GM23338 (cell line): Measurements from ENCODE around the gene NUP205. TPM values are rescaled to one million over a fixed set of nuclear protein-coding genes. Genes with fewer than 3 reads are reported as not detected.
A peak's percentile ranks its signal among the peaks of the same experiment; 100 is the strongest.

Experiments used
- ATAC-seq: fragments of 200-7000 bp; cut with Tn5 transposase; 3 replicates; pipeline ENCODE4 v1.9.1; 2020
- DNase-seq: peaks from one replicate; pipeline ENCODE4 v3.0.0-alpha.2; 2015; ENCODE audit warnings: low spot score
- H2AFZ ChIP-seq: fragments of 200-600 bp; sonication (generic); 2 replicates; pipeline ENCODE4 v1.8.0; 2016; ENCODE audit warnings: antibody characterized with exemption, mild to moderate bottlenecking, moderate library complexity
- H3F3A ChIP-seq: fragments of 200-600 bp; sonication (generic); replicated peaks from 2 replicates; pipeline ENCODE4 v1.8.0; 2017; ENCODE audit warnings: antibody characterized with exemption, mixed run types, low read depth
- H3K27ac ChIP-seq: fragments of 200-600 bp; sonication (generic); 2 replicates; pipeline ENCODE4 v1.6.1; 2016; ENCODE audit warnings: low read depth
- H3K27me3 ChIP-seq: fragments of 200-600 bp; sonication (generic); 2 replicates; pipeline ENCODE4 v1.8.0; 2016; ENCODE audit warnings: mild to moderate bottlenecking, mixed run types, moderate library complexity; ENCODE audit not compliant: insufficient read depth
- H3K36me3 ChIP-seq: fragments of 200-600 bp; sonication (generic); 2 replicates; pipeline ENCODE4 v1.8.0; 2016; ENCODE audit warnings: mild to moderate bottlenecking; ENCODE audit not compliant: insufficient read depth
- H3K4me1 ChIP-seq: fragments of 200-600 bp; sonication (generic); 2 replicates; pipeline ENCODE4 v1.8.0; 2016; ENCODE audit warnings: mild to moderate bottlenecking, moderate library complexity; ENCODE audit not compliant: insufficient read depth
- H3K4me2 ChIP-seq: fragments of 200-600 bp; sonication (generic); 2 replicates; pipeline ENCODE4 v1.7.1; 2017; ENCODE audit warnings: mixed run types
- H3K4me3 ChIP-seq: fragments of 200-600 bp; sonication (generic); 2 replicates; pipeline ENCODE4 v1.6.1; 2016; ENCODE audit warnings: mixed run types
- H3K79me2 ChIP-seq: fragments of 200-600 bp; sonication (generic); replicated peaks from 2 replicates; pipeline ENCODE4 v1.8.0; 2017; ENCODE audit warnings: mild to moderate bottlenecking; ENCODE audit not compliant: insufficient read depth
- H3K9me2 ChIP-seq: fragments of 200-600 bp; sonication (generic); 2 replicates; pipeline ENCODE4 v1.8.0; 2017; ENCODE audit not compliant: insufficient read depth
- H4K20me1 ChIP-seq: fragments of 200-600 bp; sonication (generic); replicated peaks from 2 replicates; pipeline ENCODE4 v1.8.0; 2017; ENCODE audit warnings: mild to moderate bottlenecking; ENCODE audit not compliant: insufficient read depth
- H3K27ac Mint-ChIP-seq: 2 replicates; pipeline ENCODE4 v1.8.0; 2020; ENCODE audit warnings: inconsistent platforms, mild to moderate bottlenecking, moderate library complexity, mixed read lengths
- H3K27me3 Mint-ChIP-seq: 3 replicates; pipeline ENCODE4 v1.8.0; 2022; ENCODE audit warnings: low read depth, mild to moderate bottlenecking, moderate library complexity, mixed read lengths, inconsistent platforms; ENCODE audit not compliant: insufficient read depth, poor library complexity
- H3K36me3 Mint-ChIP-seq: 3 replicates; pipeline ENCODE4 v1.8.0; 2021; ENCODE audit warnings: low read depth, mild to moderate bottlenecking, inconsistent platforms, moderate library complexity, mixed read lengths
- H3K4me1 Mint-ChIP-seq: 3 replicates; pipeline ENCODE4 v1.8.0; 2020; ENCODE audit warnings: mild to moderate bottlenecking, inconsistent platforms, mixed read lengths
- H3K4me3 Mint-ChIP-seq: 3 replicates; pipeline ENCODE4 v1.8.0; 2021; ENCODE audit warnings: moderate library complexity, mild to moderate bottlenecking, inconsistent platforms, mixed read lengths
- H3K9me3 Mint-ChIP-seq: 3 replicates; pipeline ENCODE4 v1.8.0; 2020; ENCODE audit warnings: moderate library complexity, mild to moderate bottlenecking, inconsistent platforms, mixed read lengths
- CTCF ChIP-seq, 2 experiments: fragments of 200-600 bp in 1 of 2; sonication (generic) in 1 of 2; conservative IDR thresholded peaks; 2 replicates each; pipeline versions ENCODE4 v1.5.1 to v1.6.1; 2016 to 2017; ENCODE audit warnings: antibody characterized with exemption in 2 of 2, low read depth in 2 of 2, mild to moderate bottlenecking in 2 of 2, moderate library complexity in 1 of 2
- ETS1 ChIP-seq: IDR thresholded peaks from 2 replicates; pipeline ENCODE4 v1.6.1; 2016; ENCODE audit warnings: antibody characterized with exemption
- EZH2 ChIP-seq: fragments of 200-600 bp; sonication (generic); IDR thresholded peaks from one replicate; pipeline ENCODE4 v1.8.0; 2017; ENCODE audit warnings: antibody characterized with exemption, mild to moderate bottlenecking, low read depth; ENCODE audit not compliant: unreplicated experiment
- EZH2phosphoT487 ChIP-seq: fragments of 200-600 bp; sonication (generic); IDR thresholded peaks from one replicate; pipeline ENCODE4 v1.8.1; 2018; ENCODE audit warnings: antibody characterized with exemption; ENCODE audit not compliant: unreplicated experiment
- JUNB ChIP-seq: IDR thresholded peaks from one replicate; pipeline ENCODE4 v1.6.1; 2016; ENCODE audit warnings: antibody characterized with exemption; ENCODE audit not compliant: unreplicated experiment
- NANOG ChIP-seq: IDR thresholded peaks from 2 replicates; pipeline ENCODE4 v1.6.1; 2016; ENCODE audit warnings: antibody characterized with exemption, borderline replicate concordance
- POLR2AphosphoS5 ChIP-seq: IDR thresholded peaks from 2 replicates; pipeline ENCODE4 v1.6.1; 2016; ENCODE audit warnings: antibody characterized with exemption, low read depth
- REST ChIP-seq: IDR thresholded peaks from one replicate; pipeline ENCODE4 v1.6.1; 2018; ENCODE audit warnings: antibody characterized with exemption; ENCODE audit not compliant: unreplicated experiment
- ZNF114 ChIP-seq: fragments of 250-450 bp; sonication (Bioruptor Pico); IDR thresholded peaks from 2 replicates; pipeline ENCODE4 v1.5.0; 2020; ENCODE audit warnings: mild to moderate bottlenecking, moderate library complexity
- ZNF331 ChIP-seq: fragments of 250-450 bp; sonication (Bioruptor Pico); IDR thresholded peaks from 2 replicates; pipeline ENCODE4 v1.5.0; 2020; ENCODE audit warnings: low read depth, mild to moderate bottlenecking, moderate library complexity
- polyA plus RNA-seq: library from polyadenylated mRNA; unstranded; fragments of >200 nt; fragmentation: Nextera tagmentation; extraction: Ambion mirVana; gene quantifications from 2 replicates; pipeline ENCODE4 v1.2.1, GENCODE V29; 2016
- total RNA-seq: library from RNA; depleted of rRNA; stranded (reverse); fragments of >200 nt; shearing (Covaris generic); gene quantifications from 2 replicates; pipeline ENCODE4 v1.2.3, GENCODE V29; 2014

NUP205 gene
- total and polyA plus RNA-seq, 2 experiments from 2014 or later, result 150 to 212 TPM

- TF ChIP-seq ZNF331 (CRISPR knock-in tag), result no peak
- no peak for TF ChIP-seq CTCF (conservative IDR thresholded peaks at IDR 0.05; ENCODE audit: low read depth in 2 of 2)
These were observed 19.3 kb upstream of the NUP205 start (continued) for GRCh38 chr7:135538376-135538775.

- Histone ChIP-seq H3K27me3 (no peaks in the 10 kb centered on the region), H3K27ac (no peak overlapping the region), H3K4me2 (no peak overlapping the region), H3K4me1 (no peaks in the 10 kb centered on the region; the same call in 1 of the 2 replicates), H2AFZ (peak overlapping the region; percentile 90), H3K79me2 (no peaks in the 10 kb centered on the region), H4K20me1 (no peaks in the 10 kb centered on the region), H3K9me2 (no peaks in the 10 kb centered on the region), H3K36me3 (no peaks in the 10 kb centered on the region), H3K4me3 (no peak overlapping the region), H3F3A (no peaks in the 10 kb centered on the region)
- Mint-ChIP-seq H3K4me3 (no peak overlapping the region), H3K9me3 (no peaks in the 10 kb centered on the region), H3K27me3 (no peaks in the 10 kb centered on the region), H3K27ac (no peak overlapping the region), H3K36me3 (no peaks in the 10 kb centered on the region), H3K4me1 (peaks cover 3% of the 10 kb centered on the region; the same call in 1 of the 3 replicates)
- TF ChIP-seq ZNF114, result no peak
- no peak for TF ChIP-seq EZH2phosphoT487
- no peak for TF ChIP-seq CTCF (conservative IDR thresholded peaks at IDR 0.05; ENCODE audit: low read depth in 2 of 2)
- no peak for TF ChIP-seq JUNB
- TF ChIP-seq EZH2, result no peak
- no peak for TF ChIP-seq ZNF331 (CRISPR knock-in tag)
- no peak for TF ChIP-seq POLR2AphosphoS5
- no peak for TF ChIP-seq ETS1
- ATAC-seq (peak; percentile 60; the same call in 2 of the 3 replicates), DNase-seq (no peak)
These were observed 18.1 kb upstream of the NUP205 start for GRCh38 chr7:135539629-135540028.

- Histone ChIP-seq H3K9me2 (no peaks in the 10 kb centered on the region), H3K36me3 (no peaks in the 10 kb centered on the region), H3F3A (no peaks in the 10 kb centered on the region), H3K79me2 (no peaks in the 10 kb centered on the region), H3K4me1 (no peaks in the 10 kb centered on the region; the same call in 1 of the 2 replicates), H4K20me1 (no peaks in the 10 kb centered on the region), H3K27me3 (no peaks in the 10 kb centered on the region), H2AFZ (no peak overlapping the region), H3K27ac (no peak overlapping the region), H3K4me3 (no peak overlapping the region), H3K4me2 (no peak overlapping the region)
- H3K9me3 Mint-ChIP-seq, result no peaks in the 10 kb centered on the region
- H3K4me1 Mint-ChIP-seq, result peaks cover 3% of the 10 kb centered on the region; the same call in 1 of the 3 replicates
- DNase-seq (no peak), ATAC-seq (no peak)
- H3K4me3 Mint-ChIP-seq, result no peak overlapping the region
- no peak overlapping the region for H3K27ac Mint-ChIP-seq
- H3K36me3 Mint-ChIP-seq, result no peaks in the 10 kb centered on the region
- no peaks in the 10 kb centered on the region for H3K27me3 Mint-ChIP-seq
- TF ChIP-seq REST (no peak), NANOG (no peak)
These were observed 16.7 kb upstream of the NUP205 start for GRCh38 chr7:135541029-135541428.
